Ovary (tissue), 9 donors: ENCODE data around the gene FGGY. TPM values are rescaled to one million over a fixed set of nuclear protein-coding genes. Genes with fewer than 3 reads are reported as not detected.

ENCODE experiments used
- DNase-seq, 5 donors: peaks; one replicate each; pipeline ENCODE4 v3.0.0-alpha.2; 2019 to 2020
- H3K27ac ChIP-seq, 2 donors: fragments of 200-600 bp; one replicate each; pipeline versions ENCODE4 v1.5.1 to v1.8.0; 2019 to 2022
- H3K27me3 ChIP-seq: fragments of 200-600 bp; one replicate; pipeline ENCODE4 v1.8.0; 2022
- H3K36me3 ChIP-seq: fragments of 200-600 bp; sonication (generic); one replicate; pipeline ENCODE4 v1.5.1; 2019
- H3K4me1 ChIP-seq: one replicate; pipeline ENCODE4 v1.8.1; 2013; ENCODE audit warnings: mild to moderate bottlenecking, moderate library complexity; ENCODE audit not compliant: insufficient read depth
- H3K4me3 ChIP-seq: fragments of 200-600 bp; sonication (generic); one replicate; pipeline ENCODE4 v1.5.1; 2017
- H3K9me3 ChIP-seq, 2 donors: fragments of 200-600 bp in 1 of 2; sonication (generic) in 1 of 2; one replicate each; pipeline versions ENCODE4 v1.5.1 to v1.8.1; 2013 to 2019; ENCODE audit warnings: mild to moderate bottlenecking in 1 of 2, moderate library complexity in 1 of 2
- EP300 ChIP-seq: sonication (generic); formaldehyde crosslinking; IDR thresholded peaks from one replicate; pipeline ENCODE4 v1.6.1; 2017; ENCODE audit warnings: antibody characterized with exemption
- POLR2A ChIP-seq: fragments of 450-650 bp; IDR thresholded peaks from one replicate; pipeline ENCODE4 v1.6.1; 2017; ENCODE audit warnings: antibody characterized with exemption, mild to moderate bottlenecking, moderate library complexity
- WGBS, 3 donors: extraction: QIAGEN DNeasy Blood & Tissue Kit in 1 of 3; methylation state at CpG; one replicate each; pipeline versions ENCODE4 v1.1.5 to v1.1.7; 2013 to 2017; 5-methylcytosine and 5-hydroxymethylcytosine counted together
- intact Hi-C, 4 donors: fragments of 100-400 bp; cut with DNase I; formaldehyde crosslinking; loops; one replicate each; pipeline versions ENCODE4 v1.11.0 to v1.15.1; 2022 to 2023
- polyA plus RNA-seq, 2 donors: library from polyadenylated mRNA; stranded (reverse); fragments of 200-250 nt in 1 of 2; fragments of 350-450 nt in 1 of 2; fragmentation: Illumina TruSeq in 1 of 2; extraction: RNeasy Lipid Tissue Mini Kit (QIAGEN cat#74804) in 1 of 2; gene quantifications; one replicate each; pipeline ENCODE4 v1.2.3, GENCODE V29; 2013 to 2014
- total RNA-seq, 7 donors: library from RNA; depleted of rRNA in 2 of 7; stranded (reverse); fragments of >200 nt in 2 of 7; fragmentation: NEBNext Ultra II Directional in 3 of 7; extraction: Animal tissue kit (Norgen Biotek cat#: 25700) in 3 of 7; gene quantifications; one replicate each; pipeline versions ENCODE4 v1.1.0 to v1.2.4, GENCODE V29; 2016 to 2023
- TF ChIP-seq, protein P1 (sequence below), 3 donors: fragments of 450-650 bp in 2 of 3; fragments of 200-600 bp in 1 of 3; IDR thresholded peaks; one replicate each; pipeline versions ENCODE4 v1.5.1 to v1.8.0; 2016 to 2022; ENCODE audit warnings: antibody characterized with exemption in 3 of 3, mild to moderate bottlenecking in 1 of 3
- donor health status: DM: no; HTN: no; CAD: no; lungs with moderate emphysema.
- donor health status: DM: no; HTN: no; CAD: no.
- donor health status: Bipolar disorder and iron deficiency.
- donor health status: DM: yes; HTN: yes; CAD: no.
- donor health status: DM: no; HTN: no; CAD: no.
- donor health status: DM: yes; HTN: yes; CAD: no.

Gene FGGY
- total and polyA plus RNA-seq, 9 donors, result 7.9 to 62.0 (median 44.7) TPM

DNA sequence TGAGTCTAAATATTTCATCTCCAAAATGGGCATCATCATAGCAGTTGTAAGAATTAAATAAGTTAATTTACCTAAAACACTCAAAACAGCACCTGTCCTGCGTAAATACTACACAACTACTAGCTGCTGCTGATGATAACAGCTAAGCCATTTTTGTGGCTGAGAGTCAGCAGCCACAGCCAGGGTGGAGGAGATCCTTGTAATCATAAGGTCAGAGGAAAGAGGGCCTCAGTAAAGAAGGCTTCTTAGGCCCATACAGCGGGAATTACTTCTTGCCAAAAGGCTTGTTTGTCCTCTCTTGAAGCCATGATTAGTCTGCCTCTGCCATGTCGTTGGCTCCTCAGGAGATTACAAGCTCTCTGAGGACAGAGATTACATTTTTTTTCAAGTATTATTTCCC lies 245.0 kb downstream of the FGGY start:
- H3K4me3 ChIP-seq, result no peak overlapping the region
- TF ChIP-seq, protein P1, sequence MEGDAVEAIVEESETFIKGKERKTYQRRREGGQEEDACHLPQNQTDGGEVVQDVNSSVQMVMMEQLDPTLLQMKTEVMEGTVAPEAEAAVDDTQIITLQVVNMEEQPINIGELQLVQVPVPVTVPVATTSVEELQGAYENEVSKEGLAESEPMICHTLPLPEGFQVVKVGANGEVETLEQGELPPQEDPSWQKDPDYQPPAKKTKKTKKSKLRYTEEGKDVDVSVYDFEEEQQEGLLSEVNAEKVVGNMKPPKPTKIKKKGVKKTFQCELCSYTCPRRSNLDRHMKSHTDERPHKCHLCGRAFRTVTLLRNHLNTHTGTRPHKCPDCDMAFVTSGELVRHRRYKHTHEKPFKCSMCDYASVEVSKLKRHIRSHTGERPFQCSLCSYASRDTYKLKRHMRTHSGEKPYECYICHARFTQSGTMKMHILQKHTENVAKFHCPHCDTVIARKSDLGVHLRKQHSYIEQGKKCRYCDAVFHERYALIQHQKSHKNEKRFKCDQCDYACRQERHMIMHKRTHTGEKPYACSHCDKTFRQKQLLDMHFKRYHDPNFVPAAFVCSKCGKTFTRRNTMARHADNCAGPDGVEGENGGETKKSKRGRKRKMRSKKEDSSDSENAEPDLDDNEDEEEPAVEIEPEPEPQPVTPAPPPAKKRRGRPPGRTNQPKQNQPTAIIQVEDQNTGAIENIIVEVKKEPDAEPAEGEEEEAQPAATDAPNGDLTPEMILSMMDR (IDR thresholded peaks at IDR 0.05), result no peak
- no peak for TF ChIP-seq POLR2A
- TF ChIP-seq EP300, result no peak
- H3K9me3 ChIP-seq, result no peaks in the 10 kb centered on the region
- no peak overlapping the region for H3K27ac ChIP-seq
- DNase-seq, result no peak
- WGBS, 3 donors, result 85 to 89% (median 88%) methylated on average over 3 of the region's 3 CpGs
- intact Hi-C loops, result no loop called here
- no peaks in the 10 kb centered on the region for H3K36me3 ChIP-seq
- H3K4me1 ChIP-seq, result no peaks in the 10 kb centered on the region
- H3K27me3 ChIP-seq, result no peaks in the 10 kb centered on the region

DNA sequence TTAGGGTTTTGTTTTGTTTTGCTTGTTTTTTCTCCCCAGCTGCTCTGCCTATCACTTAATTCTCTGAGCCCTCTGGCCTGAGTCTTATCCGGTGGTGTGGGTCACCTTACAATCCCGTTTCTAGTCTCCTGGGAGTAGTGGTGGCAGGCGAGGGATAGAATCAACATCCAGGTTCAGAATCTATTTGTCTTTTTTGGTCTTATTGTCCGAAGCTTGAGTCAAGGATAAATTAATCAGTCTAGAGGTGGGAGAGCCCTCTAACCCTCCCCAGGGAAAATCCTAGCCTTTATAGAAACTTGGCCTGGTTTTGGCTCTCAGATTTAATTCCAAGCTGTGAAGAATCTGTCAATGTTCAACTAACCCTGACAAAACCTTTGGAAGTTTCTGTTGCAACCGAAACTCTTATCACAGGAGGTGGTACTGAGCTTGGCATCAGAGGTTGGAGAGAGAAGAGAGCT lies 246.3 kb downstream of the FGGY start:
- no peaks in the 10 kb centered on the region for H3K36me3 ChIP-seq
- no peaks in the 10 kb centered on the region for H3K9me3 ChIP-seq
- intact Hi-C loops, result no loop called here
- DNase-seq, result no peak
- no peak for TF ChIP-seq EP300
- TF ChIP-seq, protein P1 (IDR thresholded peaks at IDR 0.05), result no peak
- H3K4me3 ChIP-seq, result no peak overlapping the region
- H3K27me3 ChIP-seq, result no peaks in the 10 kb centered on the region
- H3K27ac ChIP-seq, result no peak overlapping the region
- WGBS, 3 donors, result 46 to 58% (median 57%) methylated on average over 5 of the region's 5 CpGs
- no peaks in the 10 kb centered on the region for H3K4me1 ChIP-seq

DNA sequence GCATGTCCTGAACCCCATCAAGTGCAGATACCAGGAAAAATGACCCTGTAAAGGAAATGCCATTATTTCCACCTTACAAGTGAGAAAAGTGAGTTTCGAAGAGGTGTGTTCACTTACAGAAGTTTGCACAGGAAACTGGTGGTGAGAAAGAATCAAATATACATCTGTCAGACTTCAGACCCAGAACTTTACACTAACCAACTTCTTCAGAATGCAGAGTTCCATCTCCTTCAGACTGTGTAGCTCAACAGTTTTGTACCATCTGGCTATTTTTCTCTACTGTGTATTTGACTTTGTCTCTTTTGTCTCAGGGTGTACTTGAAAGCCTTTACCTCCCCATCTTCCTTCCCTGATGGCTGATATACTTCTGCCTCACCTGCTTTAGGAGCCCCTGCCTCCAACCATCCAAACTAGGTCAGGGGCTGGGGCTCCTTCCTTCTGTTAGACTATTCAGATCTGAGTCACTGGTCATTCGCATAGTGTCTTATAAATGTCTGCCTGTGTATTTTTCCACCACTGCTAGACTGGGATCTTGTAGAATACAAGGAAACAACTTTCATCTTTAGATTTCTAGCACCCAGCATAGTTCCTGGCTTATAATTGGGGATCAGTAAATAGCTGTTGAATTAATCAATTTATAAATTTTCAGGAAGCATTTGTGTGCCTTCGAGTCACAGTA lies 247.9 kb downstream of the FGGY start:
- intact Hi-C loops, result no loop called here
- no peak overlapping the region for H3K4me3 ChIP-seq

DNA sequence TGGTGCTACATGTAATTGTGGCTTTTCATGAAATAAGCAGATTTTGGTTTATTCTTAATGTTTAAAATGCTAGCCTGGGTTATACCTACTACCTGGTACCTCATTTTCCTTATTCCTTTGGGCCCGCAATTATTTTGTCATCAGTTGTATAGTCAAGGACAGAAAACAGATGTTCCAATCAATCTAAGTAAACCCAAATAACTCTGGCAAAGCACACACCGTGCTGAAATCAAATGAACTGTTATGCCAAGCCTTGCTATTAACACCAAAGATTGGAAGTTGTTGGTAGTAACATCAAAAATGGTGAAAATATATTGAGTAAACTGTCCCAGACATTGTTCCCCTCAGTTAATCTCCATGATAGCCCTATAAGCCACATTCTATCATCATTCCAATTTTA lies 248.9 kb downstream of the FGGY start:
- H3K27me3 ChIP-seq, result no peaks in the 10 kb centered on the region
- no peak overlapping the region for H3K27ac ChIP-seq
- no peaks in the 10 kb centered on the region for H3K36me3 ChIP-seq
- no peak overlapping the region for H3K4me3 ChIP-seq
- DNase-seq, result no peak
- 62 to 79% (median 69%) methylated on average over 2 of the region's 2 CpGs for WGBS, 3 donors
- TF ChIP-seq EP300 (no peak), POLR2A (no peak)
- TF ChIP-seq, protein P1 (IDR thresholded peaks at IDR 0.05), result no peak
- peaks cover 2% of the 10 kb centered on the region for H3K4me1 ChIP-seq
- intact Hi-C loops, result no loop called here
- H3K9me3 ChIP-seq, result no peaks in the 10 kb centered on the region

More for the DNA sequence above, 247.9 kb downstream of the FGGY start:
- H3K36me3 ChIP-seq, result no peaks in the 10 kb centered on the region
- no peak overlapping the region for H3K27ac ChIP-seq
- no peaks in the 10 kb centered on the region for H3K27me3 ChIP-seq
- H3K4me1 ChIP-seq, result no peaks in the 10 kb centered on the region
- no peak for DNase-seq
- no peaks in the 10 kb centered on the region for H3K9me3 ChIP-seq
- TF ChIP-seq EP300 (no peak), POLR2A (no peak)
- TF ChIP-seq, protein P1 (IDR thresholded peaks at IDR 0.05), result no peak
- 74 to 99% (median 96%) methylated on average over 3 of the region's 3 CpGs for WGBS, 3 donors
